CD1c-positive myeloid dendritic cell (primary cell): ENCODE results near the gene FGF9.
A peak's percentile ranks its signal among the peaks of the same experiment; 100 is the strongest.

Experiments used
- DNase-seq: peaks from one replicate; pipeline ENCODE4 v3.0.0-alpha.2; 2016; ENCODE audit errors: extremely low spot score

The FGF9 gene

GRCh38 chr13:21674490-21675009, 3.7 kb downstream of the FGF9 start:
- DNase-seq: peak; percentile 1

GRCh38 chr13:21675095-21675991, 4.5 kb downstream of the FGF9 start:
- DNase-seq: peak; percentile 1

- DNase-seq: no peak
Measured at GRCh38 chr13:21676611-21677021, 5.7 kb downstream of the FGF9 start.

- DNase-seq: no peak
Measured at GRCh38 chr13:21677075-21677623, 6.3 kb downstream of the FGF9 start.

GRCh38 chr13:21683034-21683733, 12.3 kb downstream of the FGF9 start:
- DNase-seq: no peak

GRCh38 chr13:21684576-21684975, 13.7 kb downstream of the FGF9 start:
- DNase-seq: no peak

- no peak for DNase-seq
Measured at GRCh38 chr13:21685485-21686064, 14.7 kb downstream of the FGF9 start.

- no peak for DNase-seq
Measured at GRCh38 chr13:21686751-21687391, 16.0 kb downstream of the FGF9 start.

- no peak for DNase-seq
Measured at GRCh38 chr13:21688056-21688455, 17.2 kb downstream of the FGF9 start.

GRCh38 chr13:21689097-21689496, 18.2 kb downstream of the FGF9 start:
- DNase-seq: no peak

- no peak for DNase-seq
Measured at GRCh38 chr13:21690955-21691354, 20.1 kb downstream of the FGF9 start.

GRCh38 chr13:21691500-21691899, 20.6 kb downstream of the FGF9 start:
- DNase-seq: no peak

- DNase-seq: no peak
Measured at GRCh38 chr13:21691928-21692327, 21.1 kb downstream of the FGF9 start.

- no peak for DNase-seq
Measured at GRCh38 chr13:21694831-21695230, 24.0 kb downstream of the FGF9 start.

GRCh38 chr13:21695546-21695945, 24.7 kb downstream of the FGF9 start:
- DNase-seq: no peak

GRCh38 chr13:21696865-21697448, 26.1 kb downstream of the FGF9 start:
- no peak for DNase-seq

GRCh38 chr13:21698817-21699679, 28.2 kb downstream of the FGF9 start:
- DNase-seq: no peak

GRCh38 chr13:21701460-21701859, 30.6 kb downstream of the FGF9 start:
- no peak for DNase-seq

GRCh38 chr13:21703846-21704245, 33.0 kb downstream of the FGF9 start:
- DNase-seq: no peak

- DNase-seq: no peak
Measured at GRCh38 chr13:21707586-21707985, 36.7 kb downstream of the FGF9 start.
